HG02884 (cell line): ENCODE measurements around the gene CDK14.

Experiments used
- ATAC-seq: cut with Tn5 transposase; IDR thresholded peaks from one replicate; pipeline ENCODE4 v1.9.1; 2021; ENCODE audit warnings: mild to moderate bottlenecking, moderate library complexity; ENCODE audit not compliant: unreplicated experiment

CDK14 gene

DNA sequence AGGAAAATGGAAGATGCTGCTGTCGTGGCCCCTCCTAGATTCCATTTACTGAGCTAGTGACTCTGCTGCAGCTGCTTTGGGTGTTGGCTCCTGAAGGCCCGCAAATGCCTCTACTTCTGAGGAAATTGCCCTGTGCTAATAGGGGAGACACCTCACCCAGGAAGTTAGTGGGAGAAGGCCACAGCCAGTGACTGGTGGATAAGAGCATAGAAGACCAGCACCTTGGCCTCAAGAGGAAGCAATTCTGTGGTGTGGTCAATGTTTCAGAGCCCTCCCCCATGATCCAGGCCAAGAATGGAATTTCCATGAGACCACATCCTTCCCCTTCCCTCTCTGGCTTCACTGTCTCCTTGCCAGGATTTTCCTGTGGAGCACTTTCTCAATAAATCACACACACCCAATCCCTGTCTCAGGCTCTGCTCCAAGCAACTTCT lies 643.1 kb downstream of the CDK14 start:
- no peak for ATAC-seq

DNA sequence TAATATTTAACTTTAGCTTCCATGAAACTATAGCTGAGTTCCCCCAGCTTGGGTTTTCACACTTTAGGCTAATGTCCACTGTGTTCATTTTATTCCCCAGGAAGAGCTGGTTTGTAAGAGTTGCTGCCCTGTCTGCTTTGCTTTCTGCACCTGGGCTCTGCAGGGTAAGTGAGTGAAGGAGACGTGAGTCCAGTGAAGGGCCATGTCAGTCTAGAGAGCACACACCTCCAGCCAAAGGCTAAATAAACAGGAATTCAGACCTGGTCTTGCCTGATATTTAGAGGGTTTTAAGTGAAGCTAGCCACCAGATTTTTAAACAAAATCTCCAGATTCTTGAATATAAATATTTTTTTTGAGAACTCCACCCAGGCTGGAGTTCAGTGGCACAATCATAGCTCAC lies 643.7 kb downstream of the CDK14 start:
- no peak for ATAC-seq

DNA sequence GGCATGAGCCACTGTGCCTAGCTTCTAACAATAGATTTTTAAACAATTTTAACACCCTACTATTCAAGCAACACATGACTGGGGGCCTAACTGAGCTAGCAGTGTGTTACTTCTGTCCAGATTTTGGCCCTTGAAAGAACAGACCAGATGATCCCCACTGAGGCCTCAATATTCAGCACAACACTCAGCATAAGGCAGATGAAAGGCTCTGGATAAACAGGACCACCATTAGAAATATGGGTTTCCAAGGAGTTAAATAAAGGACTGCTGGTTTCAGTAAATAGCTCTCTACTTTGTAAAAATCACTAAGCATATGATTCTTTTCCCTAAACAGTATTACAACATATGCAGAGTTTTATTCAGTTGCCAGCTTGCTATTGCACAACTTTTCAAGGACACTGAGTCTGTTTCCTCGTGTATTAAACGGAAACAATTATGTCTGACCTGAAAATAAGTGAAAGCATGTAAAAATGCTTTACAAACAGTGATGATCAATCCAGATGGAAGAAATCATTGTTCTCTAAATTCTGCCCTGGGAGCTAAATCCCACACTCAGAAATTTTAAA lies 644.3 kb downstream of the CDK14 start:
- no peak for ATAC-seq

DNA sequence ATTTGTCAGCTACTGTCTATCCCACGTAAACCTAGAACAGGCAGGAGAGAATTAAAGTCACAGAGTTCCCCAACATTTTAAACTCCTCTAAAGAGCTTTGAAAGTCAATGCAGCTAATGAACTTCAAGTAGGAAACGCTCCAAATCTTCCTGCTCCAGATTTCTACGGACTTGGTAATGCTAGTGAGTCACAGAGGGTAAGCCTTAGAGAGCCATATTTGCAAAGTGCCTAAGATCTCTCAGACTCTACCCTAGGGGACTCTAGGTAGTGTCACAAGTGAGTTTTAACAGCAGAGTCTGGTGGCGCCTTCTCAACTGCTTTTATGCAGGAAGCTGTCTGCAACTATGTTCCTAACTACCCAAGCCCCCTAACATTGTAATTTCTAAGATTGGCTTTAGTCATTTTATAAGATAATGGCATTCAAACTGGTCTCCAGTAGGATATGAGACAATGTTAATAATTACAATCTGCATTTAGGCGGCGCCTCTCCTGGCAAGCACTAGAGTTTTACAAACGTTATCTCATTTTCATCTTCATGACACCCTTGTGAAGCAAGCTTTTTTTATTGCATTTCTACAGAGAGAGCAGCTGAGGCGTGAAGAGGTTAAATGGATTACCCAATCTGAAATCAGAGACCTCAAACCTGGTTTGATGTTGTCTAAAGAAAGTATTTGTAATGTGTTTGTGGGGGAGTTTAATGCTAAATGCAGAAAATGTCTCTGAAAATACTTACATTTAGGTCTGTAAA lies 646.1 kb downstream of the CDK14 start:
- no peak for ATAC-seq

DNA sequence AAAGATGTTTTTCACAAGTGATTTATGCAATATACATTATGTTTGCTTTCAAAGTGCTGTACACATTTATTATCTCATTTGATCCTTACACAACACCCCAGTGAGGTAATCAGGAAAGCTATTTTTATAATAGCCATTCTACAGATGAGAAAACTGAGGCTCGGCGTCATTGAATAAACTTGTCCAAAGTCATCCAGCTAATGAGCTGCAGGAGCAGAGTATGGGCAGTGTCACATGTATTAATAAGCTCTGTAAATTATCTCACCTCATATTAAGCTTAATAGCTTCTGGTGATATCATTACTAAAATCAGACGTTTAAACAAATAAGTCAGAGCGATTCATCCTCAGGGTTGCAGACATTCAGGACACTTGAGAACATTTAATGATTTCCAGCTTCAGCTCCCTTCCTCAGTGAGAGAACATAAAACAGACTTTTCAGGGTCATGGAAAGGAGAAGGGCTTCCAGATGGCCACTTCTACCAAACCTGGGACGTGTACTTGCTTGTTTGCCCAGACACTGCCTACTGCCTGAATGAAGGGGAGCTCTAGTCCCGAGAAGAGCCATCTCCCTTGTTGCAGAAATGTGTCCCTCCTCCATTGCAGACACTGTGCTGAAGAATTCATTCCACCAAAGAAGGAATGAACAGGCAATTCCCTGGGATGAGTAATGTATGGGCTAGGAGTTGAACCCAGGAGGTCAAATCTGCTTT lies 647.6 kb downstream of the CDK14 start:
- no peak for ATAC-seq

DNA sequence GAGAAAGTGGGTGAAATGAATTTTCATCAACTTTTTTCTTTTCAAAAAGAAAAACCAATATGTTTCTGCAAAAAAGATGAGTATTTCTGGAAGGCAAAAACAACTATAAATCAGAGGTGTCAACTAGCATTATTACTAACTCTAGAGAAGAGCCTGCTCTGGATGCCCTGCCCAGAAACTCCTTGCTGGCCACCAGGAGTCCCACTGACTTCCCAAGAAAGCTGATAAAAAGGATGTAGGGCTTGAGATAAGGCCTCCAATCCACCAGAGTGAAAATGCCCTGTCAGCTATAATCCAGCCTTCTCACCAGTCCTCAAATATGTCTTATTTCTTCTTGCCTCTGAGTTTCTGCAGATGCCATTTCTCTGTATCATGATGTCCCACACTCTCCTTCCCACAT lies 651.4 kb downstream of the CDK14 start:
- ATAC-seq, result no peak

DNA sequence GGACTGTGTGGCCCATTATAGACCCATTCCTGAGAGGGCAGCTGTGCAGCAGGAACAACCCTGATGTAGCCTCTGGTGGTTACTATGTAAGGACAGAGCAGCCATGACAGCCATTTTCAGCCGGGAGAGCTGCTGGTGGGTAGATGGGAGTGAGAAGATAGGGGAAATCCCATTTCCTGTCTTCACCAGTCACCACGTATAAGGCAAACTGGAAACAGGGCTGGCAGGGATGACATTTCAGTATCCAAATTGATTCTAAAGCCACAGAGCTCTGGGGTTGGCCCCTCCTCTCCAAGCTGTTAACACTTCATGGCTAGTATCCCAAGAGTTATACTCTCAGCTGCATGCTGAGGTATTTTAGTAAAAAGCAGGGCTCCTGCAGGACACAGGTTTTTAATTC lies 652.9 kb downstream of the CDK14 start:
- no peak for ATAC-seq

DNA sequence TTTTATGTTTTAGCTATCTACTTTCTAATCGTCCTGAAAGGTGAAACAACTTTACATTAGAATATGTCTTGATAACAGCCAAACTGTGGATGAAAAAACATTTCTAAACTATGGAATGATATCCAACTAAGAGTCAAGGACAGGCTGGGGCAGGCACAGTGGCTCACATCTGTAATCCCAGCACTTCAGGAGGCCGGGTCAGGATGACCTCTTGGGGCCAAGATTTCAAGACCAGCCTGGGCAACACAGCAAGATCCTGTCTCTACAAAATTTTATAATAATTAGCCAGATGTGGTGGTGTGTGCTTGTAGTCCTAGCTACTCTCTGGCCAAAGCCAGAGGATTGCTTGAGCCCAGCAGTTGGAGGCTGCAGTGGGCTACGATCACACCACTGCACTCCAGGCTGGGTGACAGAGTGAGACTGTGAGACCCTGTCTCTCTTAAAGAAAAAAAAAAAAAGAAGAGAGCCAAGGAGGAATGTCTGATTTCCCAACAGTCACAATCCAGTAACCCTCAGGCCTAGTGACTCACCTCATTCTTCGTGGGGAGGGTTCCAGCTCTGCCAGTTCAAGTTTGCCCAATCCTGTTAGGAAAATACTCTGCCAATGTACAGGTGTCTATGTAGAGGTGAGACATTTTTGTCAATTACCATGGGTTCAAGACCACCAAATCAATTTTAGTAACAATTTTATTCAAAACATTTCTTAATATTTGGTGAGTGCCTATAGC lies 653.5 kb downstream of the CDK14 start:
- no peak for ATAC-seq

DNA sequence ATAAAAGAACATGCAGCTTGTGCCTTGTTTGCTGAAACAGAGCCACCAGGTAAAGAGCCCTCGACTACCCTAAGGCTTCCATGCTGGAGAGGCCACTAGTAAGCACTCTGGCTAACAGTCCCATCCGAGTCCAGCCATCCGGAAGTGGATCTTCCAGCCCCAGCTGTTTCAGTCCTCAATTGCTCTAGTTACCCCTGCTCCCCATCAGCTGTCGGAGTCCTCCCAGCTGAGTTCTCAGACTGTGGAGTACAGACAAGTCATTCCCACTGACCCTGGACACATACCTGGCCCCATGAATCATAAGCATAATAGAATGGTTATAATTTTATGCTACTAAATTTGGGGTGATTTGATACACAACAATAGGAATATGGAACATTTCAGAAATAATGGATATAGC lies 654.6 kb downstream of the CDK14 start:
- ATAC-seq, result no peak

DNA sequence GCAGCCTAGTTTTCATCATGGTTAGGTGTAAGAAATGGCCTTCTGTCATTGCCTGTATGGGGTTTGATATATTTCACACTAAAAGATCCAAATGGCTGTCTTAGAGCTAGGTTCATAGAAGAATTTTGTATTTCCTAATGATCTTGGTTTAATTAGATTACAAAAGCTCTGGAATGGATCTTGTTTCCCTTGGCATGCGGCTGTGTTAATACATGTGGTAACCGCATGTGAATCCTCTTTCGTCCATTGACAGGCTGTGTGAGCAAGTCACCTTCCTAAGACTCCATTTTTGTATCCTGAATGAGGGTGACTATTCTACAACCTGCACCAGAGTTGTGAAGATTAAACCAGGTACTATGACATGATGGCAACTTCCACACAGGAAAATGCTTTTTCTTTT lies 655.8 kb downstream of the CDK14 start:
- ATAC-seq, result no peak
